ENCODE measurements around the gene DGKE.

DGKE gene

GRCh38 chr17:56892333-56892732 lies 58.4 kb downstream of the DGKE start:
- Histone ChIP-seq H3K27me3 (replicated peaks; ENCODE audit: control insufficient read depth, insufficient read depth, low read length) (no peaks in the 10 kb centered on the region), H3K36me3 (ENCODE audit: control insufficient read depth, insufficient read depth, low read length, severe bottlenecking) (peaks cover 96% of the 10 kb centered on the region), H3K4me1 (ENCODE audit: control insufficient read depth, insufficient read depth, low read length) (no peaks in the 10 kb centered on the region), H3K9me3 (ENCODE audit: control insufficient read depth, low read length) (peaks cover 6% of the 10 kb centered on the region), H3K4me3 (ENCODE audit: low read length) (no peak overlapping the region), H3K9ac (ENCODE audit: low read length) (no peak overlapping the region)
- no peak for DNase-seq (ENCODE audit: low read depth)

- DNase-seq (ENCODE audit: low read depth), result no peak
- H3K4me1 ChIP-seq (ENCODE audit: control insufficient read depth, insufficient read depth, low read length), result no peaks in the 10 kb centered on the region
- no peaks in the 10 kb centered on the region for H3K9me3 ChIP-seq (ENCODE audit: control insufficient read depth, low read length)
- no peak overlapping the region for H3K9ac ChIP-seq (ENCODE audit: low read length)
- peaks cover 96% of the 10 kb centered on the region for H3K36me3 ChIP-seq (ENCODE audit: control insufficient read depth, insufficient read depth, low read length, severe bottlenecking)
- no peak overlapping the region for H3K4me3 ChIP-seq (ENCODE audit: low read length)
- no peaks in the 10 kb centered on the region for H3K27me3 ChIP-seq (replicated peaks; ENCODE audit: control insufficient read depth, insufficient read depth, low read length)
These were observed 59.6 kb downstream of the DGKE start for GRCh38 chr17:56893503-56893902.

GRCh38 chr17:56894859-56895455 lies 61.0 kb downstream of the DGKE start:
- H3K36me3 ChIP-seq (ENCODE audit: control insufficient read depth, insufficient read depth, low read length, severe bottlenecking), result peaks cover 95% of the 10 kb centered on the region
- no peaks in the 10 kb centered on the region for H3K4me1 ChIP-seq (ENCODE audit: control insufficient read depth, insufficient read depth, low read length)
- H3K9me3 ChIP-seq (ENCODE audit: control insufficient read depth, low read length), result no peaks in the 10 kb centered on the region
- no peak overlapping the region for H3K4me3 ChIP-seq (ENCODE audit: low read length)
- H3K9ac ChIP-seq (ENCODE audit: low read length), result no peak overlapping the region
- no peak for DNase-seq (ENCODE audit: low read depth)
- H3K27me3 ChIP-seq (replicated peaks; ENCODE audit: control insufficient read depth, insufficient read depth, low read length), result no peaks in the 10 kb centered on the region

DNA sequence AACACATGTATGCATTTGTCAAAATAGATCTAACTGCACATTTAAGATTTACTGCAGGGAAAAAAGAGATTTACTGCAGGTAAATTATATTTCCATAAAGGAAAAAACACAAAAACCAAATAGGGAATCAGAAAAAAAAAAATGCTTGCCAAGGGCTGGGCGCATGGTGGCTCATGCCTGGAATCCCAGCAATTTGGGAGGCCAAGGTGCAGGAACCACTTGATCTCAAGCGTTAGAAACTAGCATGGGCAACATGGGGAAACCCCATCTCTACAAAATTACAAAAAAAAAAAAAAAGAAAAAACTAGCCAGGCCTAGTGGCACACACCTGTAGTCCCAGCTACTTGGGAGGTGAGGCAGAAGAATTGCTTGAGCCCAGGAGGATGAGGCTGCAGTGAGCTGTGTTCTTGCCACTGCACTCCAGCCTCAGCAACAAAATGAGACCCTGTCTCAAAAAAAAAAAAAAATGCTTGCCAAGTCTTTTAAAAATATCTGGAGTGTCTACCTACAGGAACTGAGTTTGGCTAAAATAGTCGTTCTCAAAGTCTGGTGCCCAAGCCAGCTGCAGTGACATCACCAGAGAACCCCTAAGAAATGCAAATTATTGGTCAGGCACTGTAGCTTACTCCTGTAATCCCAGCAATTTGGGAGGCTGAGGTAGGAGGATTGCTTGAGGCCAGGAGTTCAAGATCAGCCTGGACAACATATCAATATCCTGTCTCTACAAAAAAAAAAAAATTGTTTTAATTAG lies 62.4 kb downstream of the DGKE start:
- Histone ChIP-seq H3K9me3 (ENCODE audit: control insufficient read depth, low read length) (no peaks in the 10 kb centered on the region), H3K36me3 (ENCODE audit: control insufficient read depth, insufficient read depth, low read length, severe bottlenecking) (peaks cover 94% of the 10 kb centered on the region), H3K9ac (ENCODE audit: low read length) (no peak overlapping the region), H3K4me1 (ENCODE audit: control insufficient read depth, insufficient read depth, low read length) (no peaks in the 10 kb centered on the region), H3K27me3 (replicated peaks; ENCODE audit: control insufficient read depth, insufficient read depth, low read length) (no peaks in the 10 kb centered on the region), H3K4me3 (ENCODE audit: low read length) (no peak overlapping the region)
- no peak for DNase-seq (ENCODE audit: low read depth)

GRCh38 chr17:56896968-56897359 lies 63.0 kb downstream of the DGKE start:
- DNase-seq (ENCODE audit: low read depth), result no peak
- H3K9ac ChIP-seq (ENCODE audit: low read length), result no peak overlapping the region
- no peaks in the 10 kb centered on the region for H3K27me3 ChIP-seq (replicated peaks; ENCODE audit: control insufficient read depth, insufficient read depth, low read length)
- peaks cover 3% of the 10 kb centered on the region for H3K4me1 ChIP-seq (ENCODE audit: control insufficient read depth, insufficient read depth, low read length)
- H3K36me3 ChIP-seq (ENCODE audit: control insufficient read depth, insufficient read depth, low read length, severe bottlenecking), result peaks cover 94% of the 10 kb centered on the region
- no peaks in the 10 kb centered on the region for H3K9me3 ChIP-seq (ENCODE audit: control insufficient read depth, low read length)
- no peak overlapping the region for H3K4me3 ChIP-seq (ENCODE audit: low read length)

DNA sequence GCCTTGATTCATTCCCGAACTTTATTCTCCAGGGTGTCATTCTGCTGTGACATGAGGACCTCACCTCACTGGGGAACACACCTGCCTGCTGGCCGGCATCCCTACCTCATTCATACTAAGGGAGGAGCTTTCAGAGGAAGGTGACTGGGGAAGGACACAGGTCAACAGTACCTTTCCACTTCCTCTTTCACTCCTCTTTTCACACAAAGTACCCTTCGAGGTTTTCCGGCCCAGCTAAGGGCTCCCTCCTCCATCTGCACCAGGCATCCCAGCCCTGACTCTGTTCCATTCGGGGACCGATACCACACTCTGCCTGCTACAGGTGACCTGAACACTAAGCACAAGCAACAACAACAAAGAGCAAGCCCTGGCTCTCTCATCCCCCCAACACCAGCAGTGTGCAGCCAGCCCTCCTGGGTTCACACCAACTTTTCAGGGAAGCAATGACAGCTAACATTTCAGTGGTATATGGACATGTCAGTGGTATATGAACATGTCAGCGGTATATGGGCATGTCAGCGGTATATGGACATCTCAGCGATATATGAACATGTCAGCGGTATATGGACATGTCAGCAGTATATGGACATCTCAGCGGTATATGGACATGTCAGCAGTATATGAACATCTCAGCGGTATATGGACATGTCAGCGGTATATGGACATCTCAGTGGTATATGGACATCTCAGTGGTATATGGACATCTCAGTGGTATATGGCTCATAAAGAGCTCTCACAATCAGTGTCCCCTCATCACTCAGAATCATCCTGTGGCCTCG lies 63.9 kb downstream of the DGKE start:
- no peak for DNase-seq (ENCODE audit: low read depth)
- H3K36me3 ChIP-seq (ENCODE audit: control insufficient read depth, insufficient read depth, low read length, severe bottlenecking), result peaks cover 94% of the 10 kb centered on the region

DNA sequence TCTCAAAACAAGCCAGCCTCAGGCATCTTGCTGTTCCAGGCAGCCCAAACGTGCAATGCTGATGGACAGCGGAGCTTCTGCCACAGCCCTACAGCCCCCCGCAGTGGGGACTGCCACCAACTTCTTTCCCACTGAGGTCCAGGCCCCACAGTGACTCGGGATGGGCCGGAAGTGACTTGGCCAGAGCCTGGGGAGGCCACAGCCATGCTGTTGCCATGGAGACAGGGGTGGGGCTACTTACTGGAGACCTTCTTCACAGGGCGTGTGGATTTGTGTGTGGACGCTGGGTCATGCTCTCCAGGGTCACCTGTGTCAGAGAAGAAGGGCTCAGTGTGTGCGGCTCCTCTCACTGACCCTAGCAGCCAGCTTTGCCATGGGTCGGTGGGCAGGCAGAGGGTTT lies 64.9 kb downstream of the DGKE start:
- H3K4me3 ChIP-seq (ENCODE audit: low read length), result no peak overlapping the region
- DNase-seq (ENCODE audit: low read depth), result no peak
- H3K27me3 ChIP-seq (replicated peaks; ENCODE audit: control insufficient read depth, insufficient read depth, low read length), result no peaks in the 10 kb centered on the region
- H3K9ac ChIP-seq (ENCODE audit: low read length), result no peak overlapping the region
- peaks cover 11% of the 10 kb centered on the region for H3K4me1 ChIP-seq (ENCODE audit: control insufficient read depth, insufficient read depth, low read length)
- H3K9me3 ChIP-seq (ENCODE audit: control insufficient read depth, low read length), result no peaks in the 10 kb centered on the region
- peaks cover 93% of the 10 kb centered on the region for H3K36me3 ChIP-seq (ENCODE audit: control insufficient read depth, insufficient read depth, low read length, severe bottlenecking)

More for the DNA sequence above, 63.9 kb downstream of the DGKE start:
- Histone ChIP-seq H3K27me3 (replicated peaks; ENCODE audit: control insufficient read depth, insufficient read depth, low read length) (no peaks in the 10 kb centered on the region), H3K4me3 (ENCODE audit: low read length) (no peak overlapping the region), H3K9me3 (ENCODE audit: control insufficient read depth, low read length) (no peaks in the 10 kb centered on the region), H3K4me1 (ENCODE audit: control insufficient read depth, insufficient read depth, low read length) (peaks cover 11% of the 10 kb centered on the region), H3K9ac (ENCODE audit: low read length) (no peak overlapping the region)

- H3K36me3 ChIP-seq (ENCODE audit: control insufficient read depth, insufficient read depth, low read length, severe bottlenecking), result peaks cover 95% of the 10 kb centered on the region
- no peak overlapping the region for H3K9ac ChIP-seq (ENCODE audit: low read length)
- H3K9me3 ChIP-seq (ENCODE audit: control insufficient read depth, low read length), result no peaks in the 10 kb centered on the region
- H3K4me1 ChIP-seq (ENCODE audit: control insufficient read depth, insufficient read depth, low read length), result peaks cover 11% of the 10 kb centered on the region
- H3K27me3 ChIP-seq (replicated peaks; ENCODE audit: control insufficient read depth, insufficient read depth, low read length), result no peaks in the 10 kb centered on the region
- no peak overlapping the region for H3K4me3 ChIP-seq (ENCODE audit: low read length)
- DNase-seq (ENCODE audit: low read depth), result no peak
These were observed 65.5 kb downstream of the DGKE start for GRCh38 chr17:56899403-56899802.

GRCh38 chr17:56902348-56902747 lies 68.4 kb downstream of the DGKE start:
- DNase-seq (ENCODE audit: low read depth), result peak; percentile 60
- H3K36me3 ChIP-seq (ENCODE audit: control insufficient read depth, insufficient read depth, low read length, severe bottlenecking), result peaks cover 95% of the 10 kb centered on the region
- H3K9ac ChIP-seq (ENCODE audit: low read length), result no peak overlapping the region
- H3K27me3 ChIP-seq (replicated peaks; ENCODE audit: control insufficient read depth, insufficient read depth, low read length), result no peaks in the 10 kb centered on the region
- no peaks in the 10 kb centered on the region for H3K9me3 ChIP-seq (ENCODE audit: control insufficient read depth, low read length)
- peaks cover 11% of the 10 kb centered on the region for H3K4me1 ChIP-seq (ENCODE audit: control insufficient read depth, insufficient read depth, low read length)
- no peak overlapping the region for H3K4me3 ChIP-seq (ENCODE audit: low read length)

GRCh38 chr17:56903560-56903959 lies 69.6 kb downstream of the DGKE start:
- Histone ChIP-seq H3K9ac (ENCODE audit: low read length) (no peak overlapping the region), H3K9me3 (ENCODE audit: control insufficient read depth, low read length) (no peaks in the 10 kb centered on the region), H3K4me1 (ENCODE audit: control insufficient read depth, insufficient read depth, low read length) (peaks cover 11% of the 10 kb centered on the region), H3K4me3 (ENCODE audit: low read length) (no peak overlapping the region), H3K36me3 (ENCODE audit: control insufficient read depth, insufficient read depth, low read length, severe bottlenecking) (peaks cover 97% of the 10 kb centered on the region), H3K27me3 (replicated peaks; ENCODE audit: control insufficient read depth, insufficient read depth, low read length) (no peaks in the 10 kb centered on the region)
- DNase-seq (ENCODE audit: low read depth), result no peak

DNA sequence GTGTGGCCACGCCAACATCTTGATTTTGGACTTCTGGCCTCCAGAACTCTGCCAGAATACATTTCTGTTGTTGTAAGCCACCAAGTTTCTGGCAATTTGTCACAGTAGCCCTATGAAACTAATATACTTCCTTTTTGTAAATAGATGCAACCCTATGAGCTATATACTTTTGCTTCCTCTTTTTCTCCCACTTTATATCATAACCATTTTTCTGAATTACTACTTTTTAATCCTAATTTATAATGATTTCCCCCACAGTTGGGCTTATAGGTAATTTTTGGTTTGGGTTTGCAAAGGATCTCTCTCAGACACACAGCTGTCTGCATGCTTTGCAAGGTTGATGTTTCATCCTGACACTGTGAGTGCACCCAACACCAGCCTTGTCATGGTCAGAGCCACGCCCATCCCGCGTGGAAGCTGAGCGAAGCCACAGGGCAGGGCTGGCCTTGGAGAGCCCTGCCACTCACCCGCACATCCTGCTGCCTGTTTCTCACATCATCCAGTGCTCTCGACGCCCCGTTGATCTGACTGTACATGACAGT lies 74.1 kb downstream of the DGKE start:
- H3K36me3 ChIP-seq (ENCODE audit: control insufficient read depth, insufficient read depth, low read length, severe bottlenecking), result peaks cover 56% of the 10 kb centered on the region
- no peak overlapping the region for H3K4me3 ChIP-seq (ENCODE audit: low read length)
- no peak for DNase-seq (ENCODE audit: low read depth)
- H3K27me3 ChIP-seq (replicated peaks; ENCODE audit: control insufficient read depth, insufficient read depth, low read length), result no peaks in the 10 kb centered on the region
- no peak overlapping the region for H3K9ac ChIP-seq (ENCODE audit: low read length)
- H3K4me1 ChIP-seq (ENCODE audit: control insufficient read depth, insufficient read depth, low read length), result peaks cover 26% of the 10 kb centered on the region
- H3K9me3 ChIP-seq (ENCODE audit: control insufficient read depth, low read length), result no peaks in the 10 kb centered on the region
